HG03439 (cell line): Measurements from ENCODE around the gene AAMP.

Experiments used
- ATAC-seq: cut with Tn5 transposase; IDR thresholded peaks from one replicate; pipeline ENCODE4 v1.9.1; 2021; ENCODE audit warnings: mild to moderate bottlenecking, moderate library complexity; ENCODE audit not compliant: unreplicated experiment

Gene AAMP

DNA sequence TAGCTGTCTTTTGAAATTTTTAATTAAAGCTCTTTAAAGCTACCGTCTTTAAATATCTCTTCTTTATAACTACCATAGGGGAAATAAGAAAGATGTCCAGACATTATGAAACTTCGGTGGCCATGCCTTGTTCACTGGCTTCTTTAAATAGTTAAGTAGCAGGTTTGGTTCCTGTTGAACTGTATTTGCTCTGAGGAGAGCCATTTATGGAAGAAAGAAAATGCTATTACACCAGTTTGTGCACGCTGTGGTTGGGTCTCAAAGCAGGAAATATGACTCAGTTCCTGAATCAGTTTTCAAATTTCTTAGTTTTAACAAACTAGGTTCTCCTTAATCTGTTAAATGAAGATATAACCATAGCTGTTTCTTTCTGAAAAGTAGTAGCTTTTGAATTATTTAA is 40.7 kb downstream of the AAMP start:
- ATAC-seq = peak; percentile 85

DNA sequence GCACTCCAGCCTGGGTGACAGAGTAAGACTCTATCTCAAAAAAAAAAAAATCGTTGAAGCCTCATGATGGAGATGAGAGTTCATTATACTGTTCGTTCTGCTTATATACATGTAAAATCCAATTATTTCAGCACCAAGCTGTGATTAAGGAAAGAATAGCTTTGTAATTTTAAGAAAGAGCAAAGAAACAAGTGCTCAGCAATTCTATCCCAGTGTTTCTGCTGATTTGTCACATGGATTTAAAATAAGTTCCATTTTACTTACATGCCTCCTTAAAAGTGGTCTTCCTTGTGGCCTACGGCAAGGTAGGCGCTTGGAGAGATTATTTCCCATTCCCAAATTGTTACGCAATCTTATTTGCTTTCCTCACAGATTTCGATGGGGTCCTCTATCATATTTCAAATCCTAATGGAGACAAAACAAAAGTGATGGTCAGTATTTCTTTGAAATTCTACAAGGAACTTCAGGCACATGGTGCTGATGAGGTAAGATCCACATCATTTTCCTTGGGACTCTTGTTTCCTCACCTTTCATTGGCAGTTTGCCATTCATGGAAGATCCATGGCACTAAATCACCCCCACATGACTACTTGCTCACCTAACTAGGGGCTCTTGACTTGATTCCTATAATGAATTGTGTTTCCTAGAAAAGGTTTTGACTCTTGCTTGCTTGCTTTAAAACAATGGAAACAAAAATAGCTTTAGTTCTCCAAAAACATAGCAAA is 41.4 kb downstream of the AAMP start:
- ATAC-seq = no peak

DNA sequence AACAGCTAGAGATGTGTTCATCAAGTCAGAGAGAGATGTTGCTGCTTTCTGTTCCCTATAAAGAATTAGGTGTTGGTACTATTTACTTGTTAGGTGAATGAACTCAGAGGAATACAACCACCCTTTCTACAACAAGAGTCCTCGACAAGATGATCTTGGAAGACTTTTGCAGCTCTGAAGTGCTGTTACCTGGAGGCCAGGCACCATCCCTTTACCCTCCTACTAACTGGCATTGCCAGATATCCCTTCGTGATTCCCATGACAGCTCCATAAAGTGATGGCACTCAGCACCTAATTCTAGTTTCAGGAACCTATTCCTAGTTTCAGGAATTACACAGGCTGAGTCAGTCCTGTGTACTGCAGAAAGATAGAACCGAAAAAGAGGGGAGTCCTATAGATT is 43.0 kb downstream of the AAMP start:
- no peak for ATAC-seq

DNA sequence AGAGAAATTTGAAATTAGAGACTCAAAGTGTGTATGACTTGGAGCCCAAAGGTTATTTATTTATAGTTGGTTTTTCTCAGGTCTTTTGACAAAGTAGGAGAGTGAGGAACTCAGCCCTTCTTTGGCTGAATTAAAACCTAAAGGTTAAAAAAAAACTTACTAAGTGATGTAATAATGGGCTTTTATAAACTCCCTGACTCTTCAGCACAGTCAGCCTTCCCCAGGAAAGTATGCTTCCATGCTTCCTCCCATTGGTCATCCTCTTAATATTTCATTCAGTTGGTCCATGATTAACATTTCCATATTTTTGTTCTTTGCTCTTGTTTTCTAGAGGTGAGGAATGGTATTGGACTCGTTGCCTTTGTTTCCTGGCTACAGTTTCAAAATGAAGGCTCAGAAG is 45.8 kb downstream of the AAMP start:
- no peak for ATAC-seq

DNA sequence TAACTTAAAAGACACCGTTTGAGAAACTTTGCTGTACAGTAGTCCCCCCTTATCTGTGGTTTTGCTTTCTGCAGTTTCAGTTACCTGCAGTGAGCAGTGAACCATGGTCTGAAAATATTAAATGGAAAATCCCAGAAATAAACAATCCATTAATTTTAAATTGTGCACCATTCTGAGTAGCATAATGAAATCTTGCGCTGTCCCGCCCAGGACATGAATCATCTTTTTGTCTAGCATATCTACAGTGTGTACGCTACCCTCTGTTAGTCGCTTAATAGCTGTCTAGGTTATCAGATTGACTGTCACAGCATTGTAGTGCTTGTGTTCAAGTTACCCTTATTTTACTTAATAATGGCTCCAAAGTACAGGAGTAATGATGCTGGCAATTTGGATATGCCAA is 46.9 kb downstream of the AAMP start:
- no peak for ATAC-seq

DNA sequence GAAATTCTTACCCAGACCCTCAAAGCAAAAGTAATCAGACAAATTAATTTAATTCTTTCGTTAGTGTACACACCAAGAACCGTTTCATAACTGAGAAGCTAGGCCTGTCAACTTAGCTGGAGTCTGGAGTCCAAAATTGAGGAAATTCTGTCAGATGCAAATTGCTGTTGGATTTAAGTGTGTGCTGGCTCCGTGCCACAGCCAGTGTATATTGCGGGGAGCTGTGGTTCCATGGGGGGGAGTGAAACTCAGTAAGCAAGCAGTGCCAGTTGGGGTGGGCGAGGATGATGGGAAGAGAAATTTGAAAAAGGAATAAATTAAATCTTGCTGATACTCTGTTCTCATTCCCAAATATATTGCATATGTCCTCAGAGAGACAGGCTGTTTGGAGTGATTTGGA is 48.9 kb downstream of the AAMP start:
- ATAC-seq = no peak

DNA sequence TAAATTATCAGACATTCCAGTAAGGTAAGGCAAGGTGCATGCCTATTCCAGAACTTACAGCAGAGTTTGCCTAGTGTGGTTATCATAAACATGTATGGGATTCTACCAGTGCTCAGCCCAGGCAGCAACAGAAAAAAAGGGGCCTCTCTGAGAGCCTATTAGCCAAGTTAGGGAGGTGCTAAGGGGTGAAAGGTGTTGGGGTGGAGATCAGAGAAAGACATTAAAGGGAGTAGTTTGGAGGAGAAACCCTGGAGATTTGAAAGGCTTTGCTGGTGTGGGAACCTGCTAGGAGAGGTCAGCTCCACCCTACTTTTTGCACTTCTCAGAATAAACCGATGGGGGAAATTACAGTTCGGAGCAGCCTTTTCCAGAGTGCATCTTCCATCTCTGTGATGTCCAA is 50.0 kb downstream of the AAMP start:
- ATAC-seq = no peak

DNA sequence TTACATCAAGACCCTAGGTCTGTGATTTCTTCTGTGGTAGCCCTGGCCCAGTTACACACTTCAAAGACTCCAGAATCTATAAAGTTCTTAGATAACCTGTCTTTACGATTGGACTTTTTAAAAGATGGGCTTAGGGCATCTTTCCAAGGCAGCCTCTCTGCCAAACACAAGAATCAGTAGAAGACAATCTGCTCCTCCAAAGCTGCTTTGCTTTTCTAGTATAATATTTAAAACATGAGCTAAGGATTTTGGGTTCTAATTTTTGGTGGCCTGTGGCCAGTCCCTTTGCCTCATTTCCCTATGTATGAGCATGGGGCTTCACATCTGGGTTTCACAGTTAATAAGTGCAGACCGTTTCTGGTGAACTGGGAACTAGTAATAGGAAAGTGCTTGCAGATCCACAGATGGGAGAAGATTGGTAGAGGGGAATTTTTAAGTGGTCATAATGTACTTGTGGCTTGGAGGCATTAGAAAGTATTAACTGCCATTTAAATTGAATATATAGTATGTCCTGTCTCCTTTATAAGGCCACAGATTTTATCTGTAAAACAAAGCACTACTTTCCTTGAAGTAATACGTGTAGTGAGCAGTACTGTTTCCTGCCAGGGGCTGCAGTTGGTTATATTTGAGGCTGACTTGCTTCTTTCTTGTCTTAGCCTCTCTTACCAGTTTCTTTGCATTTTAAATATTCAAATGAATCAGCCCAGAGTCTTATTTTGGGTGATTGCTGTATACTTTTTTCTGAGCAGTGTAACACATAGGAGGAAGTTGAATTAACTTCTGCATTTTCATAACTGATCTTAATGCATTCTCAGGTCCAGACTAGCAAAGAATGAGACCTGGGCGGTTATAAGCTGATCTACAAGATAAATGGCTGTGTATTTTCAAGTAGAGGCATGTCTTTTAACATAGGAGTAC is 51.4 kb downstream of the AAMP start:
- ATAC-seq = peak; percentile 35

DNA sequence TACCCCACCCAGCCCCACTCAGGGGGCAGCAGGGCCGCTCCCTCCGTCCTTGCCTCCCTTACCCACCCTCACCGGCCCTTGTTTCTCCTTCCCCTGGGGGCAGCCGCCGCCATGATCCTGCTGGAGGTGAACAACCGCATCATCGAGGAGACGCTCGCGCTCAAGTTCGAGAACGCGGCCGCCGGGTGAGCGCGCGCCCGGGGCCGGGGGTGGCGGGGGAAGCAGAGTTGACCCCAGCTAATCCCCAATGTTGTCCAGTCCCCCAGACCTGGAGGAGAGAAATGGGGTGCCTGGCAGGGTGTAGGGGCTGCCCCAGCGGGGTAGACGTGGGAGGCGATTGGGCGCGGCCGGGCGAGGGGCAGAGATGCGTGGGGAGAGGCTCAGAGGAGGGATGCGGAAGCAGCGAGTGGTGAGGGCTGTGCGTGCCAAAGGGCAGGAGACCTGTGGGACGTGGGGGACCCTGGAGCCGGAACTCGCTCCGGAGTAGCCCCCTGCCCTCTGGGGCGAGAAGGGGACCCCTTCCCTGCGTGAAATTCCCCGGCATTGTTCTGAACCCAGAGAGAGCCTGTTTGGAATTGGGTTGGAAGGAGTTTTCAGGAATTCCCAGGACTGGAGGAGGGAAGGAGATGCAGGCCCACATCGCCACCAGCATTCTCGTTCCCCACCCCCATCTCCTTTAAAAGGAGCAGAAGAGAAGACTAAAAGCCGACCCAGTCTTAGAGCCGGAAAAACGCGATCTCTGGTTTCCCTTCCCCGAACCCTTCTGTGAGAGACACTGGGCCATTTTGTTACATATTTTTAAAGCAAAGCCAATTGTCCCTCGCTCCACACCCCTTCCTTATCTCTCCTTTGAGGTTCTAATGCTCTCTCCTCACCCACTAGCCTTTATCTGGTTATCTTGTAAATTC is 52.3 kb downstream of the AAMP start:
- peak; percentile 43 for ATAC-seq

DNA sequence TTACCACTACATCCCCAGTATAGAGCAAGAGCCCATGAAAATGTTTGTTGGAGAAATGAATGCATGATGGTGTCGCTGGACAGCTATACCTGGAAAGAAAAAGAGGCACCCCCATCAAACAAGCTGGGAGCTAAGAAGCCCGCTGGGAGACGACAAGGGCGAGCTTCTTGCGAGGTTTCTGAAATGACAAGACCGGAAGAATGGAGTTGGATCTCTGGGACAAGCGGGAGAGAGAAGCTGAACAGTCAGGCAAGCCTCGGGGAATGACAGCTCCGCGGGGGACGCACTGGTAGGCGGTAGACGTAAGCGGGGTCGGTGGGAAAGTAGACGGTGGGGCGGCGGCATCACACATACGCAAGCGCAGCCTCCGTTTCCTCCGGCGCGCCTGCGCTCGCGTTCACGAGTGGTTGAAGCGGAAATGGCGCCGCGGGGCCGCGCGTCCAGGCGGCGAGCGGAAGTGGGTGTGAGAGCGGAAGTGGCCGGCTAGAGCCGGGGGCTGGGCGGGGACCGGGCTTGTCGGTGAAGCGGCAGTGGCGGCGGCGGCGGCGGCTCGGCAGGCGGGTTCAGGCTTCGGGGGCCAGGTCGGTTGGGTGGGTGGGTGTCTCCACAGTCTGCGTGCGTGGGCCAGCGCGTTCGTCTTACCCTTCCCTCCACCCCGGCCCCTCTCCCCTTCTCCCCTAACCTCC is 53.1 kb downstream of the AAMP start, which contains the start of gene ARPC2:
ARPC2 (plus strand) TSS at position 516 of the 686 bp plus-strand sequence. CDS start 282 bp downstream, outside the sequence.
- peak; percentile 72 for ATAC-seq

DNA sequence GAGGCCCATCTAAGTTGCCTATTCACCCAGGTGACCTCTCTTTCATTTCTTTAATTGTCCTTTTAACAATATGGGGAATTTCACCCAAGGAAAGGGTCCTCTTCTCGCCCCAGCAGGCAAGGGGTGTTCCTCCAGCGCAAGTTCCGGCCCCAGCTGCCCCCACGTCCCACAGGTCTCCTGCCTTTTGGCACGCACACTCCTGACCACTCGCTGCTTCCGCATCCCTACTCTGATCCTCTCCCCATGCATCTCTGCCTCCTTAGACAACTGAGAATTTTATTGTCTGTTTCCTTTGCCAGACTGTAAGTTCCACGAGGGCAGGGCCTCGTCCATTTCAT is 53.6 kb downstream of the AAMP start:
- no peak for ATAC-seq
